Ascending aorta (tissue), 2 donors: ENCODE measurements around the gene TIGAR. TPM values are rescaled to one million over a fixed set of nuclear protein-coding genes. Genes with fewer than 3 reads are reported as not detected.

Experiments
- DNase-seq, 2 donors: peaks; one replicate each; pipeline ENCODE4 v3.0.0-alpha.2; 2019; ENCODE audit warnings: low spot score in 2 of 2
- H3K27ac ChIP-seq, 2 donors: fragments of 200-600 bp; sonication (generic); one replicate each; pipeline ENCODE4 v1.5.1; 2016 to 2017; ENCODE audit warnings: mild to moderate bottlenecking in 1 of 2
- H3K27me3 ChIP-seq: fragments of 200-600 bp; sonication (generic); one replicate; pipeline ENCODE4 v1.5.1; 2017
- H3K36me3 ChIP-seq, 2 donors: fragments of 200-600 bp; sonication (generic); one replicate each; pipeline ENCODE4 v1.5.1; 2016
- H3K4me1 ChIP-seq, 2 donors: fragments of 200-600 bp; sonication (generic); one replicate each; pipeline ENCODE4 v1.5.1; 2016 to 2017; ENCODE audit warnings: mild to moderate bottlenecking in 1 of 2
- H3K4me3 ChIP-seq, 2 donors: fragments of 200-600 bp; sonication (generic); one replicate each; pipeline ENCODE4 v1.5.1; 2016 to 2017; ENCODE audit warnings: mild to moderate bottlenecking in 1 of 2
- H3K9me3 ChIP-seq, 2 donors: fragments of 200-600 bp; sonication (generic); one replicate each; pipeline ENCODE4 v1.5.1; 2016
- CTCF ChIP-seq, 3 experiments: fragments of 200-600 bp in 2 of 3; fragments of 450-650 bp in 1 of 3; sonication (generic) in 2 of 3; IDR thresholded peaks; one replicate each; pipeline ENCODE4 v1.5.1; 2016 to 2019; ENCODE audit warnings: antibody characterized with exemption in 3 of 3, mild to moderate bottlenecking in 1 of 3, moderate library complexity in 1 of 3
- intact Hi-C: fragments of 100-400 bp; cut with DNase I; formaldehyde crosslinking; loops from one replicate; pipeline ENCODE4 v1.15.1; 2023
- total RNA-seq: library from RNA; depleted of rRNA; stranded (reverse); fragments of >200 nt; gene quantifications from one replicate; pipeline ENCODE4 v1.1.0, GENCODE V29; 2016

TIGAR gene
- total RNA-seq, 1 donor from 2014 or later = 4.4 TPM

- peak overlapping the region in 1 of 2 donors; percentile 23 for H3K27ac ChIP-seq
- H3K36me3 ChIP-seq = peaks cover 53 to 85% of the 10 kb centered on the region in 2 donors
- H3K4me3 ChIP-seq = no peak overlapping the region
- H3K27me3 ChIP-seq = no peaks in the 10 kb centered on the region
- no peaks in the 10 kb centered on the region for H3K9me3 ChIP-seq
- DNase-seq = peak in 1 of 2 donors; percentile 66
- TF ChIP-seq CTCF (IDR thresholded peaks at IDR 0.05) = no peak
- intact Hi-C loops = no loop called here
- H3K4me1 ChIP-seq = peaks cover 3 to 18% of the 10 kb centered on the region in 2 donors
Observed at GRCh38 chr12:4288296-4289131, 32.5 kb upstream of the TIGAR start.

- no peak overlapping the region for H3K4me3 ChIP-seq
- peak overlapping the region in 1 of 2 donors; percentile 23 for H3K27ac ChIP-seq
- H3K36me3 ChIP-seq = peaks cover 45 to 85% of the 10 kb centered on the region in 2 donors
- no peak for TF ChIP-seq CTCF (IDR thresholded peaks at IDR 0.05)
- intact Hi-C loops = no loop called here
- DNase-seq = peak in 1 of 2 donors; percentile 61
- peaks cover 3 to 21% of the 10 kb centered on the region in 2 donors for H3K4me1 ChIP-seq
- H3K9me3 ChIP-seq = no peaks in the 10 kb centered on the region
- H3K27me3 ChIP-seq = no peaks in the 10 kb centered on the region
Observed at GRCh38 chr12:4289231-4289878, 31.7 kb upstream of the TIGAR start.

GRCh38 chr12:4289998-4290790 lies 30.8 kb upstream of the TIGAR start:
- intact Hi-C loops = no loop called here
- no peak for DNase-seq
- Histone ChIP-seq H3K4me1 (peaks cover 3 to 21% of the 10 kb centered on the region in 2 donors), H3K9me3 (no peaks in the 10 kb centered on the region), H3K27ac (peak overlapping the region in 1 of 2 donors; percentile 23), H3K4me3 (no peak overlapping the region), H3K36me3 (peaks cover 38 to 85% of the 10 kb centered on the region in 2 donors), H3K27me3 (no peaks in the 10 kb centered on the region)
- TF ChIP-seq CTCF (IDR thresholded peaks at IDR 0.05) = no peak

- intact Hi-C loops = no loop called here
- Histone ChIP-seq H3K36me3 (peaks cover 28 to 76% of the 10 kb centered on the region in 2 donors), H3K27me3 (no peaks in the 10 kb centered on the region), H3K4me1 (peaks cover 0 to 9% of the 10 kb centered on the region in 2 donors), H3K9me3 (no peaks in the 10 kb centered on the region), H3K4me3 (no peak overlapping the region), H3K27ac (peak overlapping the region in 1 of 2 donors; percentile 1)
- no peak for TF ChIP-seq CTCF (IDR thresholded peaks at IDR 0.05)
- DNase-seq = no peak
Observed at GRCh38 chr12:4292341-4293073, 28.5 kb upstream of the TIGAR start.
